NCI-H1417 (cell line): ENCODE data around the gene ZBED2.

Experiments
- DNase-seq, 3 experiments: peaks; one replicate each; lab custom pipeline; 2025; lab: John Stamatoyannopoulos, UW

ZBED2 gene

GRCh38 chr3:111604119-111604518 is 9.0 kb upstream of the ZBED2 start:
- DNase-seq = peak in 1 of 3 experiments; percentile 14

GRCh38 chr3:111603679-111604078 is 8.5 kb upstream of the ZBED2 start:
- DNase-seq = no peak

- DNase-seq = no peak
Observed at GRCh38 chr3:111601810-111602209, 6.7 kb upstream of the ZBED2 start.

GRCh38 chr3:111598552-111598951 is 3.4 kb upstream of the ZBED2 start:
- DNase-seq = no peak

- no peak for DNase-seq
Observed at GRCh38 chr3:111598139-111598538, 3.0 kb upstream of the ZBED2 start.

- no peak for DNase-seq
Observed at GRCh38 chr3:111596328-111596727, 1.2 kb upstream of the ZBED2 start.

- no peak for DNase-seq
Observed at GRCh38 chr3:111594781-111595180, 365 bp downstream of the ZBED2 start.

GRCh38 chr3:111594205-111594604 is 941 bp downstream of the ZBED2 start:
- DNase-seq = no peak

- DNase-seq = no peak
Observed at GRCh38 chr3:111593666-111594065, 1.5 kb downstream of the ZBED2 start.

GRCh38 chr3:111592936-111593335 is 2.2 kb downstream of the ZBED2 start:
- DNase-seq = no peak

GRCh38 chr3:111592143-111592542 is 3.0 kb downstream of the ZBED2 start:
- no peak for DNase-seq

- DNase-seq = no peak
Observed at GRCh38 chr3:111591555-111591954, 3.6 kb downstream of the ZBED2 start.

GRCh38 chr3:111590143-111590491 is 5.0 kb downstream of the ZBED2 start:
- DNase-seq = no peak

GRCh38 chr3:111589303-111590142 is 5.6 kb downstream of the ZBED2 start:
- DNase-seq = no peak

- DNase-seq = no peak
Observed at GRCh38 chr3:111588527-111588926, 6.6 kb downstream of the ZBED2 start.

GRCh38 chr3:111585217-111585616 is 9.9 kb downstream of the ZBED2 start:
- DNase-seq = no peak

- no peak for DNase-seq
Observed at GRCh38 chr3:111584744-111585143, 10.4 kb downstream of the ZBED2 start.

GRCh38 chr3:111582120-111582474 is 13.0 kb downstream of the ZBED2 start:
- DNase-seq = no peak

- no peak for DNase-seq
Observed at GRCh38 chr3:111581403-111582119, 13.6 kb downstream of the ZBED2 start.

GRCh38 chr3:111579495-111579894 is 15.7 kb downstream of the ZBED2 start:
- DNase-seq = no peak

- no peak for DNase-seq
Observed at GRCh38 chr3:111578867-111579266, 16.3 kb downstream of the ZBED2 start.

- DNase-seq = peak; percentile 5 to 58 (median 20)
Observed at GRCh38 chr3:111577798-111578685, 17.1 kb downstream of the ZBED2 start.

GRCh38 chr3:111577113-111577512 is 18.0 kb downstream of the ZBED2 start:
- no peak for DNase-seq
